ENCODE results near the gene OR6M1. TPM values are rescaled to one million over a fixed set of nuclear protein-coding genes. Genes with fewer than 3 reads are reported as not detected.

The OR6M1 gene
- total RNA-seq, 4 donors from 2014 or later = not detected

DNA sequence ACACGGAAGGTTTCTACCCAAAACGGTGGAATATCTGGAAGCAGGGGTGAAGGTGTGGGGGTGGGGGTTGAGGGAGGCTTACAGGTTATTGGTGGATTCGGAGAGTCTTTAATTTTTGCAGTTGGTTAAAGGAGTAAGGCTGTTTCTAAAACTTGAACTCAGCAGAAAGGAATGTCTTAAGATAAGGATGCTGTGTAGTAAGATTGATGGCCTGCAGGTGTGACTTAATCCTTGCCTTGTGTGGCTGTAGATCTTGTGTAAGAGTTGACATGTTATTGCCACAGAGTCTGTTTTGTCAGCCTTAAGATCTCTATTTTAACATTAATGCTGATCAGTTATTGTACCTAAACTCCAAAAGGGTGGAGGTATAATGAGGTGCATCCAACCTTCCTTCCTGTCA, 16.4 kb upstream of the OR6M1 start:
- TF ChIP-seq EP300 (IDR thresholded peaks at IDR 0.05) = no peak
- TF ChIP-seq, protein P1, sequence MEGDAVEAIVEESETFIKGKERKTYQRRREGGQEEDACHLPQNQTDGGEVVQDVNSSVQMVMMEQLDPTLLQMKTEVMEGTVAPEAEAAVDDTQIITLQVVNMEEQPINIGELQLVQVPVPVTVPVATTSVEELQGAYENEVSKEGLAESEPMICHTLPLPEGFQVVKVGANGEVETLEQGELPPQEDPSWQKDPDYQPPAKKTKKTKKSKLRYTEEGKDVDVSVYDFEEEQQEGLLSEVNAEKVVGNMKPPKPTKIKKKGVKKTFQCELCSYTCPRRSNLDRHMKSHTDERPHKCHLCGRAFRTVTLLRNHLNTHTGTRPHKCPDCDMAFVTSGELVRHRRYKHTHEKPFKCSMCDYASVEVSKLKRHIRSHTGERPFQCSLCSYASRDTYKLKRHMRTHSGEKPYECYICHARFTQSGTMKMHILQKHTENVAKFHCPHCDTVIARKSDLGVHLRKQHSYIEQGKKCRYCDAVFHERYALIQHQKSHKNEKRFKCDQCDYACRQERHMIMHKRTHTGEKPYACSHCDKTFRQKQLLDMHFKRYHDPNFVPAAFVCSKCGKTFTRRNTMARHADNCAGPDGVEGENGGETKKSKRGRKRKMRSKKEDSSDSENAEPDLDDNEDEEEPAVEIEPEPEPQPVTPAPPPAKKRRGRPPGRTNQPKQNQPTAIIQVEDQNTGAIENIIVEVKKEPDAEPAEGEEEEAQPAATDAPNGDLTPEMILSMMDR (IDR thresholded peaks at IDR 0.05) = no peak
- no peak for TF ChIP-seq POLR2A (IDR thresholded peaks at IDR 0.05)
- TF ChIP-seq POLR2AphosphoS5 (IDR thresholded peaks at IDR 0.05) = no peak
- Histone ChIP-seq H3K27ac (no peak overlapping the region), H3K27me3 (no peaks in the 10 kb centered on the region), H3K36me3 (no peaks in the 10 kb centered on the region), H3K4me3 (no peak overlapping the region), H3K9me3 (no peaks in the 10 kb centered on the region), H3K4me1 (no peaks in the 10 kb centered on the region)
- 3 to 8% methylated on average over 3 of the region's 3 CpGs for WGBS, 2 donors (ENCODE audit: low coverage in 1 of 2)
- ATAC-seq = no peak

DNA sequence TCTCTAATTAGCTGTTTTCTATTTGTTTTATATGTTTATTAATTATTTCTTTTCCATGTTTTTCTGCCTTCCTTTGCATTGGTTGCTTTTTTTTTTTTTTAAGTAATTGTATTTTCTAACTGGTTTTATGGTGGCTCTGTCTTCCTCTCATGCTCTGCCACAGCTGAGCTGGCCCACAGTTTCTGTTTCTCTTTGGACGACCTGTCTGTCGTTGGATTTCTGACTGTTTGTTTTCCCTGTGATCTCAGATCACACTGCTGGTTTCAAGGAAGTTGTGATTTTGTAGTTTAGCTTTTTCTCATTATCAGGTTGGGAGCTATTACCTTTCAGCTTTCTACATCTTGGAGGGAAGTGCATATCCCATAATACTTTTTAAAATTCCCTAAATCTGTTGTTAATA, 15.9 kb upstream of the OR6M1 start:
- Histone ChIP-seq H3K4me3 (no peak overlapping the region), H3K9me3 (no peaks in the 10 kb centered on the region), H3K4me1 (no peaks in the 10 kb centered on the region), H3K36me3 (no peaks in the 10 kb centered on the region), H3K27ac (no peak overlapping the region), H3K27me3 (no peaks in the 10 kb centered on the region)
- WGBS, 2 donors (ENCODE audit: low coverage in 1 of 2) = 0 to 17% methylated on average over 1 to 2 of the region's 2 CpGs
- TF ChIP-seq, protein P1 (IDR thresholded peaks at IDR 0.05) = no peak
- TF ChIP-seq POLR2A (IDR thresholded peaks at IDR 0.05) (no peak), EP300 (IDR thresholded peaks at IDR 0.05) (no peak), POLR2AphosphoS5 (IDR thresholded peaks at IDR 0.05) (no peak)
- no peak for ATAC-seq

DNA sequence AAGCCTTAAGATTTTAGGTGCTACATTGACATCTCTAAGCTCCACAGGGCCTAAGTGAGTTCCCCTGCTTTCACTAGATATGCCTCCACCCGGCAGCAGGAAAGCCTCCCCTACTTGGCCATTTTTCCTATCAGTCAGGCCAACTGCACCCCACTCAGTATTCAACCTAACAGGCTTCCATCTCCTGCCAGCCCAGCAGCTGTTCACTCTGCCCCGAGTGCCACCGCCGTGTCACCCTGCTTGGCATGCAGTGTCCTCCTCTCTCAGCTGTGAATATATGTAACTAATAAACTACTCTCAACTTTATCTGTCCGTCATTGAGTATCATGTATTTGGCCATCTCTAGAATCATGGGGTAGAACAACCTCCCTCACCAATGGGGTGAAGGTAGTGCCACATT, 9.0 kb upstream of the OR6M1 start:
- no peaks in the 10 kb centered on the region for H3K4me1 ChIP-seq
- WGBS, 2 donors (ENCODE audit: low coverage in 1 of 2) = 84 to 86% methylated on average over 5 of the region's 5 CpGs
- H3K36me3 ChIP-seq = no peaks in the 10 kb centered on the region
- no peak for TF ChIP-seq POLR2AphosphoS5 (IDR thresholded peaks at IDR 0.05)
- TF ChIP-seq, protein P1 (IDR thresholded peaks at IDR 0.05) = no peak
- TF ChIP-seq EP300 (IDR thresholded peaks at IDR 0.05) = no peak
- TF ChIP-seq POLR2A (IDR thresholded peaks at IDR 0.05) = no peak
- no peaks in the 10 kb centered on the region for H3K9me3 ChIP-seq
- ATAC-seq = no peak
- H3K27me3 ChIP-seq = no peaks in the 10 kb centered on the region
- H3K27ac ChIP-seq = no peak overlapping the region
- no peak overlapping the region for H3K4me3 ChIP-seq

DNA sequence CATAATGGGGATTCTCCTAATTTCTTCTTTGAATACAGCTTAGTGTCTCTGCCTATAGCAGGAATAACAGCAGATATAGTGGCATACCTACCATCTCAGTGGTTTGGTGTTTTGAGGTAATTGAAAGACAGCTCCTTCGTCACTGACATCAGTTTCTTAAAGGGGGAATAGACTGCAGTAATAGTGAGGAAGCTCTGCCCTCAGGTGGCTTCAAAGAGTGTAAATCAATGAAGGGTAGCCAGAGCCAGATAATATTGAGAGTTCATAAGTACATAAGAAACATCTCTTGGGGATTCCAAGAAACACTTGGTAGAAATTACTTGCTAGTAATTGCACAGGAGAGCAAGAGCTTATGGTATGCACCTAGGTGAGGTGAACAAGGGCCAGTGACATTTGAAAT, 4.4 kb downstream of the OR6M1 start:
- Histone ChIP-seq H3K9me3 (no peaks in the 10 kb centered on the region), H3K27me3 (no peaks in the 10 kb centered on the region), H3K4me1 (no peaks in the 10 kb centered on the region), H3K4me3 (no peak overlapping the region), H3K27ac (no peak overlapping the region), H3K36me3 (no peaks in the 10 kb centered on the region)
- no peak for TF ChIP-seq EP300 (IDR thresholded peaks at IDR 0.05)
- TF ChIP-seq POLR2A (IDR thresholded peaks at IDR 0.05) = no peak
- TF ChIP-seq POLR2AphosphoS5 (IDR thresholded peaks at IDR 0.05) = no peak
- TF ChIP-seq, protein P1 (IDR thresholded peaks at IDR 0.05) = no peak
- 0 to 25% methylated on average over 1 of the region's 1 CpG for WGBS, 2 donors (ENCODE audit: low coverage in 1 of 2)
- no peak for ATAC-seq

DNA sequence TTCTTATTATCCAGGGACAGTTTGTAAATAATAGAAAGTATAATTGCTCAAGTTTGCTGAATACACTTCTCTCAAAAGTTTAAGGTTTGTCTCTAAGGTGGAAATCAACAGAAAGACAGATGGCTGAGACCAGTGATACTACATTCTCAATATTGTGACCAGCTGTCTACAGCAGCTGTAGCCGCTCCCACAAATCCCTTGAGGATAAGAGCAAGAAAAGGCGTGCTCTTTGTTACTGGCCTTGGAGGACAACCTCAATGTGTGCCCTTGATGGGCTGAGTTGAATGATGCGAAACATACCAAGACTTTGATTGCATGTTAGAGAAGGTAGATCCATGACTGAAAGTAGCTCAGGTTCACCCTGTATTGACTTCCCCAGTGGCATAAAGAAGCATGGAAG, 6.1 kb downstream of the OR6M1 start:
- WGBS, 2 donors (ENCODE audit: low coverage in 1 of 2) = 65 to 100% methylated on average over 1 to 3 of the region's 3 CpGs
- no peaks in the 10 kb centered on the region for H3K36me3 ChIP-seq
- no peaks in the 10 kb centered on the region for H3K9me3 ChIP-seq
- H3K27ac ChIP-seq = no peak overlapping the region
- no peaks in the 10 kb centered on the region for H3K27me3 ChIP-seq
- H3K4me1 ChIP-seq = no peaks in the 10 kb centered on the region
- H3K4me3 ChIP-seq = no peak overlapping the region
- no peak for TF ChIP-seq EP300 (IDR thresholded peaks at IDR 0.05)
- TF ChIP-seq, protein P1 (IDR thresholded peaks at IDR 0.05) = no peak
- TF ChIP-seq POLR2A (IDR thresholded peaks at IDR 0.05) = no peak
- no peak for TF ChIP-seq POLR2AphosphoS5 (IDR thresholded peaks at IDR 0.05)
- ATAC-seq = no peak

Data from gastroesophageal sphincter (tissue), 4 donors.